ENCODE data around the gene ZSCAN5C.
A peak's percentile ranks its signal among the peaks of the same experiment; 100 is the strongest.

Gene ZSCAN5C

DNA sequence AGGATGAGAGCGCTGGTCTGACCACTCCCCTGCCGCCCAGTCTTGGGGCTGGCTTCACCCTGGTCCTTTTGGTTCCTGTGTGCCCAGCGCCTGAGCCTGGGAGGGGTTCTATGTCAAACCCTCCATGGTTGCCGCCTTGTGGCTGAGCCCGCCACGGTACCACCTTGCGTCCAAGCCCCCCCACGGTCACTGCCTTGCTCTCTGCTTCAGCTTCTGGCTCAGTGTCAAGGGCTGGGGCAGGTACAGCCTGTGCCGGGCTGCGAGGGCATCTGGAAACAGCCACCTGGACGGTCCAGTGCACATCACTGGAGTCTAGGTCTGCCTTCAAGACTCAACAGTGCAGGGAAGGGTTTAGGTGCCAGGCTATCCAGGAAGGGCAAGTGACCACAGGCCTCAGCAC is 40.5 kb upstream of the ZSCAN5C start:
- peaks cover 2% of the 10 kb centered on the region for H3K9me3 ChIP-seq (ENCODE audit: insufficient read depth, low read depth, low read length)
- no peak overlapping the region for H3K4me2 ChIP-seq (ENCODE audit: low read length)
- no peaks in the 10 kb centered on the region for H3K79me1 ChIP-seq (ENCODE audit: low read length)
- no peak overlapping the region for H3K9ac ChIP-seq (ENCODE audit: low read length)
- H3K79me2 ChIP-seq (ENCODE audit: control insufficient read depth, insufficient read depth, low read length, poor library complexity) = no peaks in the 10 kb centered on the region
- H2AK5ac ChIP-seq (ENCODE audit: low read length) = no peak overlapping the region
- WGBS (ENCODE audit: extremely low coverage, insufficient coverage, insufficient read length) = no CpG with 5 or more reads among the region's 11 CpGs
- no peak overlapping the region for H3K27ac ChIP-seq (ENCODE audit: low read depth, low read length)
- H3K14ac ChIP-seq (ENCODE audit: low read length) = no peak overlapping the region
- no peaks in the 10 kb centered on the region for H3K27me3 ChIP-seq (ENCODE audit: insufficient read depth, low read length)
- H2BK120ac ChIP-seq (ENCODE audit: insufficient read depth, low read length, poor library complexity) = no peak overlapping the region
- H3K4me3 ChIP-seq (ENCODE audit: low read depth, low read length) = no peak overlapping the region
- H4K91ac ChIP-seq (ENCODE audit: low read depth, low read length) = no peak overlapping the region
- H3K4ac ChIP-seq (ENCODE audit: low read depth, low read length) = no peak overlapping the region
- H2AFZ ChIP-seq (ENCODE audit: insufficient read depth, low read length, poor library complexity) = no peak overlapping the region
- H3K4me1 ChIP-seq (ENCODE audit: control insufficient read depth in 1 of 2, insufficient read depth in 2 of 2, low read length in 2 of 2) = peaks cover 0 to 2% of the 10 kb centered on the region in 2 experiments
- no peak overlapping the region for H2BK5ac ChIP-seq (ENCODE audit: low read depth, low read length, poor library complexity)
- H3K23ac ChIP-seq (ENCODE audit: low read length) = no peak overlapping the region
- no peak overlapping the region for H4K8ac ChIP-seq (ENCODE audit: low read depth, low read length)
- H4K12ac ChIP-seq (ENCODE audit: low read depth, low read length) = no peak overlapping the region
- peaks cover 40 to 45% of the 10 kb centered on the region in 2 experiments for H3K36me3 ChIP-seq (ENCODE audit: control insufficient read depth in 1 of 2, insufficient read depth in 2 of 2, low read length in 2 of 2)
- no peak overlapping the region for H2BK12ac ChIP-seq (ENCODE audit: low read length)
- DNase-seq = no peak
- no peak overlapping the region for H3K18ac ChIP-seq (ENCODE audit: low read length)

DNA sequence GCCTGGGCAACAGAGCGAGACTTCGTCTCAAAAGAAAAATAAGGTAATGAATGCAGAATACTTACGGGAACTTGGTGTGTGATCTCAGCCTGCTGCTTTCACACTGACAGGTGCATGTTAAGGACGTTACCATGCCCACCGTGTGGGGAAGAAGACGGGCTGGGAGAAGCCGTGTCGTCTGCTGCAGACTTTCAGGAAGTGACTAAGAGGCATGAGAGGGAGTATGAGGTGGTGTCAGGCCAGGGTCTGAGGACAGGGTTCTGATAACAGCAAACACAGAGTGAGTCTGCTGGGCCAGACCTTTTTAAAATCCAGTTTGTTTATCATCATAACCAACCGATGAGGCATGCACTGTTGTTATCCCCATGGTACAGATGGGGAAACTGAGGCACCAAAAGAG is 39.8 kb upstream of the ZSCAN5C start:
- H2BK12ac ChIP-seq (ENCODE audit: low read length) = no peak overlapping the region
- H3K4me3 ChIP-seq (ENCODE audit: low read depth, low read length) = no peak overlapping the region
- H4K8ac ChIP-seq (ENCODE audit: low read depth, low read length) = no peak overlapping the region
- H3K4me1 ChIP-seq (ENCODE audit: control insufficient read depth in 1 of 2, insufficient read depth in 2 of 2, low read length in 2 of 2) = no peaks in the 10 kb centered on the region
- no peak overlapping the region for H3K14ac ChIP-seq (ENCODE audit: low read length)
- H3K23ac ChIP-seq (ENCODE audit: low read length) = no peak overlapping the region
- no CpG with 5 or more reads among the region's 9 CpGs for WGBS (ENCODE audit: extremely low coverage, insufficient coverage, insufficient read length)
- H2BK120ac ChIP-seq (ENCODE audit: insufficient read depth, low read length, poor library complexity) = no peak overlapping the region
- H3K18ac ChIP-seq (ENCODE audit: low read length) = no peak overlapping the region
- H2AK5ac ChIP-seq (ENCODE audit: low read length) = no peak overlapping the region
- H4K12ac ChIP-seq (ENCODE audit: low read depth, low read length) = no peak overlapping the region
- no peak overlapping the region for H2AFZ ChIP-seq (ENCODE audit: insufficient read depth, low read length, poor library complexity)
- no peak overlapping the region for H2BK5ac ChIP-seq (ENCODE audit: low read depth, low read length, poor library complexity)
- H3K4ac ChIP-seq (ENCODE audit: low read depth, low read length) = no peak overlapping the region
- H3K9me3 ChIP-seq (ENCODE audit: insufficient read depth, low read depth, low read length) = peaks cover 2% of the 10 kb centered on the region
- no peak overlapping the region for H3K9ac ChIP-seq (ENCODE audit: low read length)
- H3K27me3 ChIP-seq (ENCODE audit: insufficient read depth, low read length) = no peaks in the 10 kb centered on the region
- no peaks in the 10 kb centered on the region for H3K79me2 ChIP-seq (ENCODE audit: control insufficient read depth, insufficient read depth, low read length, poor library complexity)
- no peak overlapping the region for H3K4me2 ChIP-seq (ENCODE audit: low read length)
- no peaks in the 10 kb centered on the region for H3K79me1 ChIP-seq (ENCODE audit: low read length)
- H3K36me3 ChIP-seq (ENCODE audit: control insufficient read depth in 1 of 2, insufficient read depth in 2 of 2, low read length in 2 of 2) = peaks cover 35 to 38% of the 10 kb centered on the region in 2 experiments
- DNase-seq = no peak
- H4K91ac ChIP-seq (ENCODE audit: low read depth, low read length) = no peak overlapping the region
- no peak overlapping the region for H3K27ac ChIP-seq (ENCODE audit: low read depth, low read length)

DNA sequence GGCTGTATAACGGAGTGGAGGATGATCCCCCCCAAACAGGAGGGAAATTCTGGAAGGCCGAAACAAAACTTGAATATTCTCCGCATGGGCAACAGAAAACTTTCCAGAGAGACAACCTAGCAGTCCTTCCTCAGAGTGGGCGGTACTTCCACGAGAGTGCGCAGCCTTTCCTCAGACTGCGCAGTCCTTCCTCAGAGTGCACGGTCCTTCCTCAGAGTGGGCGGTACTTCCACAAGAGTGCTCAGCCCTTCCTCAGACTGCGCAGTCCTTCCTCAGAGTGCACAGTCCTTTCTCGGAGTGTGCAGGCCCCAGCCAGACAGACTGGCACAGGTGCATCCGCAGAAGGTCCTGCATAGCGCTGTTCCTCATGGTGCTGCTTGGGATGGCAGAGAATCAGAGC is 39.0 kb upstream of the ZSCAN5C start:
- no CpG with 5 or more reads among the region's 13 CpGs for WGBS (ENCODE audit: extremely low coverage, insufficient coverage, insufficient read length)
- Histone ChIP-seq H4K8ac (ENCODE audit: low read depth, low read length) (no peak overlapping the region), H3K4ac (ENCODE audit: low read depth, low read length) (no peak overlapping the region), H3K27ac (ENCODE audit: low read depth, low read length) (no peak overlapping the region), H3K79me2 (ENCODE audit: control insufficient read depth, insufficient read depth, low read length, poor library complexity) (no peaks in the 10 kb centered on the region), H3K27me3 (ENCODE audit: insufficient read depth, low read length) (no peaks in the 10 kb centered on the region), H2BK5ac (ENCODE audit: low read depth, low read length, poor library complexity) (no peak overlapping the region), H2BK120ac (ENCODE audit: insufficient read depth, low read length, poor library complexity) (no peak overlapping the region), H3K4me3 (ENCODE audit: low read depth, low read length) (no peak overlapping the region), H3K79me1 (ENCODE audit: low read length) (no peaks in the 10 kb centered on the region), H2AFZ (ENCODE audit: insufficient read depth, low read length, poor library complexity) (no peak overlapping the region), H4K91ac (ENCODE audit: low read depth, low read length) (no peak overlapping the region), H3K4me2 (ENCODE audit: low read length) (no peak overlapping the region), H4K12ac (ENCODE audit: low read depth, low read length) (no peak overlapping the region), H3K14ac (ENCODE audit: low read length) (no peak overlapping the region), H2AK5ac (ENCODE audit: low read length) (no peak overlapping the region), H2BK12ac (ENCODE audit: low read length) (no peak overlapping the region), H3K9ac (ENCODE audit: low read length) (no peak overlapping the region), H3K36me3 (ENCODE audit: control insufficient read depth in 1 of 2, insufficient read depth in 2 of 2, low read length in 2 of 2) (peaks cover 33 to 34% of the 10 kb centered on the region in 2 experiments), H3K9me3 (ENCODE audit: insufficient read depth, low read depth, low read length) (peaks cover 2% of the 10 kb centered on the region), H3K23ac (ENCODE audit: low read length) (no peak overlapping the region), H3K18ac (ENCODE audit: low read length) (no peak overlapping the region), H3K4me1 (ENCODE audit: control insufficient read depth in 1 of 2, insufficient read depth in 2 of 2, low read length in 2 of 2) (no peaks in the 10 kb centered on the region)
- no peak for DNase-seq

DNA sequence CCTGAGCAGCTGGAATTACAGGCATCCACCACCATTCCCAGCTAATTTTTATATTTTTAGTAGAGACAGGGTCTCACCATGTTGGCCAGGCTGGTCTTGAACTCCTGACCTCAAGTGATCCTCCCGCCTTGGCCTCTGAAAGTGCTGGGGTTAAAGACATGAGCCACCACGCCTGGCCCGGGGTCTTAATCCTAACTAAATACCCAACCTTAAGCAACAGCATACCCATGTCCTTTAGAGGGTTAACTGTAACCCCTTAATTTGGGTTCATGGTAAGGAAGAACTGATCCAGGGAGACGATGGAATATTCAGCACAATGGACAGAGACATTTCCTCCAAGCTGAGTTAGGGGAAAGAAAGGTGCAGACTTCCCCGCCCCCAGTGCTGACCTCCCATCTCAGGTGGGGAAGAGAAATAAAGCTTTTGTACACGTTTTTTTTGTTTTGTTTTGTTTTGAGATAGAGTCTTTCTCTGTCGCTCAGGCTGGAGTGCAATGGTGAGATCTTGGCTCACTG is 35.0 kb upstream of the ZSCAN5C start:
- Histone ChIP-seq H3K36me3 (ENCODE audit: control insufficient read depth in 1 of 2, insufficient read depth in 2 of 2, low read length in 2 of 2) (no peaks in the 10 kb centered on the region), H3K4me1 (ENCODE audit: control insufficient read depth in 1 of 2, insufficient read depth in 2 of 2, low read length in 2 of 2) (no peaks in the 10 kb centered on the region), H3K4me2 (ENCODE audit: low read length) (no peak overlapping the region), H2BK5ac (ENCODE audit: low read depth, low read length, poor library complexity) (no peak overlapping the region), H3K23ac (ENCODE audit: low read length) (no peak overlapping the region), H3K9ac (ENCODE audit: low read length) (no peak overlapping the region), H3K27ac (ENCODE audit: low read depth, low read length) (no peak overlapping the region), H2BK120ac (ENCODE audit: insufficient read depth, low read length, poor library complexity) (no peak overlapping the region), H4K91ac (ENCODE audit: low read depth, low read length) (no peak overlapping the region), H3K4ac (ENCODE audit: low read depth, low read length) (no peak overlapping the region), H3K27me3 (ENCODE audit: insufficient read depth, low read length) (no peaks in the 10 kb centered on the region), H3K79me2 (ENCODE audit: control insufficient read depth, insufficient read depth, low read length, poor library complexity) (no peaks in the 10 kb centered on the region), H2AK5ac (ENCODE audit: low read length) (no peak overlapping the region), H2BK12ac (ENCODE audit: low read length) (no peak overlapping the region), H3K79me1 (ENCODE audit: low read length) (no peaks in the 10 kb centered on the region), H4K12ac (ENCODE audit: low read depth, low read length) (no peak overlapping the region), H3K14ac (ENCODE audit: low read length) (no peak overlapping the region), H3K18ac (ENCODE audit: low read length) (no peak overlapping the region), H2AFZ (ENCODE audit: insufficient read depth, low read length, poor library complexity) (no peak overlapping the region), H3K9me3 (ENCODE audit: insufficient read depth, low read depth, low read length) (no peaks in the 10 kb centered on the region), H4K8ac (ENCODE audit: low read depth, low read length) (no peak overlapping the region), H3K4me3 (ENCODE audit: low read depth, low read length) (no peak overlapping the region)
- no CpG with 5 or more reads among the region's 7 CpGs for WGBS (ENCODE audit: extremely low coverage, insufficient coverage, insufficient read length)
- DNase-seq = peak in 1 of 2 donors; percentile 11
